AG04450 (cell line): ENCODE data around the gene TMEM222. TPM values are rescaled to one million over a fixed set of nuclear protein-coding genes. Genes with fewer than 3 reads are reported as not detected.

Experiments used
- CTCF ChIA-PET: fragments of 300-600, 350-600 bp; formaldehyde crosslinking; extraction: SDS; loops from one replicate; lab custom pipeline; 2022; ENCODE audit warnings: antibody characterized with exemption, inconsistent platforms; lab: Charles Lee
- POLR2A ChIA-PET: fragments of 350-600 bp; formaldehyde crosslinking; extraction: SDS; loops from one replicate; lab custom pipeline; 2021; ENCODE audit warnings: antibody characterized with exemption, inconsistent platforms; lab: Yijun Ruan, JAX
- DNase-seq: peaks from one replicate; pipeline ENCODE4 v3.0.0-alpha.2; 2011; ENCODE audit warnings: low read depth, low spot score
- H3K27ac ChIP-seq: one replicate; pipeline ENCODE4 v1.5.1; 2012; ENCODE audit warnings: low read depth, low read length, control low read depth
- H3K27me3 ChIP-seq: one replicate; pipeline ENCODE4 v1.6.0; 2012; ENCODE audit warnings: low read length; ENCODE audit not compliant: control insufficient read depth, insufficient read depth
- H3K4me3 ChIP-seq: 2 replicates; pipeline ENCODE4 v1.5.1; 2011; ENCODE audit warnings: mild to moderate bottlenecking, low read depth, low read length, control low read depth
- H3K9me3 ChIP-seq: 2 replicates; pipeline ENCODE4 v1.5.1; 2012; ENCODE audit warnings: low read length; ENCODE audit not compliant: control insufficient read depth, insufficient read depth
- CTCF ChIP-seq: IDR thresholded peaks from 2 replicates; pipeline ENCODE4 v1.5.1; 2011; ENCODE audit warnings: low read depth, low read length, control low read depth, inconsistent platforms
- polyA plus RNA-seq: library from polyadenylated mRNA; depleted of rRNA; stranded (reverse); fragments of >200 nt; gene quantifications from 2 replicates; pipeline ENCODE4 v1.2.3, GENCODE V29; 2011

The TMEM222 gene
- polyA plus RNA-seq, 1 experiment = 27.8 TPM

DNA sequence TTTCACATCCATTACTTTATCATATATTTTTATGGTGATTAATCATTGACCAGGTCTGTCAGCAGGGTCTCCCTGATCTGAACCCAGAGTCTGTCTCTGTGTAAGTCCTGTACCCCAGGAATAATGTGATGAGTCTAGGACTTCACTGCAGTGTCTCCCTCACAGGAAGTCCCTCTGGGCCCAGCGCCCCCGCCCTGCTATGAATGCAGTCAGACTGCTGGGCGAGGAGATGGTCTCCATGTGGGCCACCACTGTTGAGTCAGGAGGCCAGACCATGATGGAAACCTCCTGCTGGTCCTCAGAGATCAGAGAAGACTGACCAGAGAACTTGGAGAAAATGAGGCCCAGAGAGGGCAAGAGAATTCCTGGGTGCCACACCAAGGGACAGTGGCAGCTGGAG is 9.5 kb downstream of the TMEM222 start:
- DNase-seq = no peak
- no peak for TF ChIP-seq CTCF
- ChIA-PET CTCF (interaction anchor here (2.4 to 3.6 kb wide), 2 partner anchors 7 to 65 kb away, joined by 16 to 23 read pairs; no protein-coding TSS in a partner anchor), POLR2A (interaction anchor here (1.6 kb wide), 2 partner anchors 9 to 10 kb away, joined by 4 to 5 read pairs; partner anchors contain the start of genes SYTL1 and TMEM222)
- no peak overlapping the region for H3K4me3 ChIP-seq
- no peaks in the 10 kb centered on the region for H3K27me3 ChIP-seq
- no peak overlapping the region for H3K27ac ChIP-seq
- H3K9me3 ChIP-seq = no peaks in the 10 kb centered on the region

DNA sequence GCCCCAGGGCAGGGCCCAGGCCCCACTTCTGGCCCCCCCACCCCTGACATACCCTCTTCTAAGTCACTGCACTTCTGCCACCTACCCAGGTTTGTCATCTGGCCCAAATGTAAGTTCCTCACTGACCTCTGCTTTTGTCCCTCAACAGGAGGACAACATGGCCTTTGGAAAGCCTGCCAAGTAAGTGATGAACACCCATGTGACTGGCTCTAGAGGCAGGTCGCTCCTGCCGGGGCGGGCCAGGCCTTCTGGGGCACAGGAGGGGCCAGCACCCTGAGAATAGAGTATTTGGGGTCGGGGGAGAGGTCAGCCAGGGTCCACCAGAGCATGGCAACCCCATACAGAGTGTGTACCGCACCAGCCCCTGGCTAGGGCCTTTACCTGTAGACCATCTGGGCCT is 10.0 kb downstream of the TMEM222 start:
- Histone ChIP-seq H3K27ac (no peak overlapping the region), H3K9me3 (no peaks in the 10 kb centered on the region), H3K4me3 (no peak overlapping the region), H3K27me3 (no peaks in the 10 kb centered on the region)
- DNase-seq = no peak
- ChIA-PET POLR2A (interaction anchor here (1.6 kb wide), 2 partner anchors 9 to 10 kb away, joined by 4 to 5 read pairs; partner anchors contain the start of genes SYTL1 and TMEM222), CTCF (interaction anchor here (0.6 to 3.6 kb wide), 18 partner anchors 8 to 264 kb away, joined by 3 to 23 read pairs (median 5); partner anchors contain the start of genes MAP3K6, SYTL1 and WASF2)
- no peak for TF ChIP-seq CTCF

GRCh38 chr1:27332536-27333281 is 10.7 kb downstream of the TMEM222 start:
- POLR2A ChIA-PET = interaction anchor here (1.2 to 1.6 kb wide), 3 partner anchors 9 to 34 kb away, joined by 3 to 5 read pairs (median 4); partner anchors contain the start of genes MAP3K6, SYTL1 and TMEM222

GRCh38 chr1:27333717-27334279 is 11.8 kb downstream of the TMEM222 start:
- CTCF ChIA-PET = interaction anchor here (0.5 to 3.6 kb wide), 11 partner anchors 10 to 329 kb away, joined by 3 to 23 read pairs (median 4); no protein-coding TSS in a partner anchor
- no peak overlapping the region for H3K4me3 ChIP-seq

More at GRCh38 chr1:27332536-27333281, 10.7 kb downstream of the TMEM222 start:
- H3K27me3 ChIP-seq = no peaks in the 10 kb centered on the region
- H3K27ac ChIP-seq = no peak overlapping the region
- CTCF ChIA-PET = interaction anchor here (0.5 to 3.6 kb wide), 25 partner anchors 9 to 677 kb away, joined by 3 to 23 read pairs (median 4); partner anchors contain the start of genes MAP3K6, SYTL1 and WASF2
- no peaks in the 10 kb centered on the region for H3K9me3 ChIP-seq
- H3K4me3 ChIP-seq = no peak overlapping the region
- peak; percentile 81 for TF ChIP-seq CTCF
- DNase-seq = no peak

More at GRCh38 chr1:27333717-27334279, 11.8 kb downstream of the TMEM222 start:
- no peak for TF ChIP-seq CTCF
- no peaks in the 10 kb centered on the region for H3K9me3 ChIP-seq
- H3K27me3 ChIP-seq = no peaks in the 10 kb centered on the region
- H3K27ac ChIP-seq = no peak overlapping the region
- POLR2A ChIA-PET = no interaction called here
- no peak for DNase-seq
